Transverse colon (tissue), 4 donors: ENCODE measurements around the gene AMMECR1. TPM values are rescaled to one million over a fixed set of nuclear protein-coding genes. Genes with fewer than 3 reads are reported as not detected.

Experiments used
- DNase-seq: peaks from one replicate; pipeline ENCODE4 v3.0.0-alpha.2; 2019
- H3K27ac ChIP-seq, 4 donors: fragments of 200-600 bp; sonication (generic); 2 replicates each; pipeline ENCODE4 v1.5.1; 2016 to 2018; ENCODE audit warnings: inconsistent platforms in 4 of 4
- H3K27me3 ChIP-seq: fragments of 200-600 bp; sonication (generic); 2 replicates; pipeline ENCODE4 v1.5.1; 2017; ENCODE audit warnings: inconsistent platforms
- H3K36me3 ChIP-seq, 4 donors: fragments of 200-600 bp; sonication (generic); 2 replicates each; pipeline ENCODE4 v1.5.1; 2017 to 2019; ENCODE audit warnings: inconsistent platforms in 4 of 4
- H3K4me1 ChIP-seq, 4 donors: fragments of 200-600 bp; sonication (generic); 2 replicates each; pipeline ENCODE4 v1.5.1; 2017 to 2020; ENCODE audit warnings: inconsistent platforms in 4 of 4
- H3K4me3 ChIP-seq, 4 donors: fragments of 200-600 bp; sonication (generic); 1 replicate in 1 of 4; 2 replicates in 3 of 4; pipeline versions ENCODE4 v1.5.1 to v1.6.1; 2017 to 2019; ENCODE audit warnings: inconsistent platforms in 4 of 4
- H3K9me3 ChIP-seq, 2 donors: fragments of 200-600 bp; sonication (generic); 2 replicates each; pipeline ENCODE4 v1.5.1; 2017 to 2019; ENCODE audit warnings: inconsistent platforms in 2 of 2
- EP300 ChIP-seq: sonication (generic); formaldehyde crosslinking; IDR thresholded peaks from one replicate; pipeline ENCODE4 v1.6.1; 2017; ENCODE audit warnings: antibody characterized with exemption, low read depth
- POLR2A ChIP-seq: fragments of 450-650 bp; IDR thresholded peaks from one replicate; pipeline ENCODE4 v1.6.1; 2016; ENCODE audit warnings: antibody characterized with exemption, mild to moderate bottlenecking, moderate library complexity
- POLR2AphosphoS5 ChIP-seq, 3 donors: sonication (generic); formaldehyde crosslinking; IDR thresholded peaks; one replicate each; pipeline ENCODE4 v1.6.1; 2016; ENCODE audit warnings: antibody characterized with exemption in 3 of 3
- WGBS, 2 donors: methylation state at CpG; one replicate each; pipeline ENCODE4 v1.1.5; 2018; ENCODE audit warnings: low coverage in 1 of 2; 5-methylcytosine and 5-hydroxymethylcytosine counted together
- in situ Hi-C, 4 donors: fragments of 200-750 bp; cut with MboI; loops; one replicate each; pipeline versions ENCODE4 v1.15.0 to v1.15.1; 2017; ENCODE audit warnings: low sequenced_read_pairs in 3 of 4, low pct_ligation_motif_present in 1 of 4, low pct_unique_long_range_greater_than_20kb in 1 of 4
- intact Hi-C: fragments of 100-400 bp; cut with DNase I; formaldehyde crosslinking; loops from one replicate; pipeline ENCODE4 v1.15.1; 2023; ENCODE audit warnings: low total_unique reads
- total RNA-seq, 4 donors: library from RNA; depleted of rRNA; stranded (reverse); fragments of >200 nt; gene quantifications; one replicate each; pipeline ENCODE4 v1.1.0, GENCODE V29; 2016
- TF ChIP-seq, protein P1 (sequence below), 5 experiments: fragments of 200-600 bp in 3 of 5; fragments of 450-650 bp in 2 of 5; sonication (generic) in 3 of 5; IDR thresholded peaks; 1 replicate in 2 of 5; 2 replicates in 3 of 5; pipeline ENCODE4 v1.5.1; 2016 to 2017; ENCODE audit warnings: antibody characterized with exemption in 5 of 5, inconsistent platforms in 3 of 5, mild to moderate bottlenecking in 2 of 5, moderate library complexity in 1 of 5

Gene AMMECR1
- total RNA-seq, 4 donors from 2014 or later, result 2.6 to 15.3 (median 8.6) TPM

GRCh38 chrX:110210417-110211139, 107.3 kb downstream of the AMMECR1 start:
- TF ChIP-seq POLR2AphosphoS5 (IDR thresholded peaks at IDR 0.05) (no peak), EP300 (no peak), POLR2A (no peak)
- TF ChIP-seq, protein P1, sequence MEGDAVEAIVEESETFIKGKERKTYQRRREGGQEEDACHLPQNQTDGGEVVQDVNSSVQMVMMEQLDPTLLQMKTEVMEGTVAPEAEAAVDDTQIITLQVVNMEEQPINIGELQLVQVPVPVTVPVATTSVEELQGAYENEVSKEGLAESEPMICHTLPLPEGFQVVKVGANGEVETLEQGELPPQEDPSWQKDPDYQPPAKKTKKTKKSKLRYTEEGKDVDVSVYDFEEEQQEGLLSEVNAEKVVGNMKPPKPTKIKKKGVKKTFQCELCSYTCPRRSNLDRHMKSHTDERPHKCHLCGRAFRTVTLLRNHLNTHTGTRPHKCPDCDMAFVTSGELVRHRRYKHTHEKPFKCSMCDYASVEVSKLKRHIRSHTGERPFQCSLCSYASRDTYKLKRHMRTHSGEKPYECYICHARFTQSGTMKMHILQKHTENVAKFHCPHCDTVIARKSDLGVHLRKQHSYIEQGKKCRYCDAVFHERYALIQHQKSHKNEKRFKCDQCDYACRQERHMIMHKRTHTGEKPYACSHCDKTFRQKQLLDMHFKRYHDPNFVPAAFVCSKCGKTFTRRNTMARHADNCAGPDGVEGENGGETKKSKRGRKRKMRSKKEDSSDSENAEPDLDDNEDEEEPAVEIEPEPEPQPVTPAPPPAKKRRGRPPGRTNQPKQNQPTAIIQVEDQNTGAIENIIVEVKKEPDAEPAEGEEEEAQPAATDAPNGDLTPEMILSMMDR (IDR thresholded peaks at IDR 0.05), result no peak
- Histone ChIP-seq H3K9me3 (no peaks in the 10 kb centered on the region), H3K27ac (no peak overlapping the region), H3K27me3 (no peaks in the 10 kb centered on the region), H3K4me3 (no peak overlapping the region), H3K4me1 (peaks cover 0 to 2% (median 0%) of the 10 kb centered on the region in 4 donors), H3K36me3 (no peaks in the 10 kb centered on the region)
- in situ Hi-C loops, result no loop called here
- intact Hi-C loops, result no loop called here
- DNase-seq, result no peak
- 52% methylated on average over 5 of the region's 5 CpGs; no CpG with 5 or more reads in 1 of the 2 donors for WGBS, 2 donors

- no peak for TF ChIP-seq EP300
- TF ChIP-seq POLR2A, result no peak
- TF ChIP-seq, protein P1 (IDR thresholded peaks at IDR 0.05), result no peak
- TF ChIP-seq POLR2AphosphoS5 (IDR thresholded peaks at IDR 0.05), result no peak
- Histone ChIP-seq H3K36me3 (no peaks in the 10 kb centered on the region), H3K27ac (no peak overlapping the region), H3K27me3 (no peaks in the 10 kb centered on the region), H3K9me3 (no peaks in the 10 kb centered on the region), H3K4me3 (no peak overlapping the region), H3K4me1 (no peaks in the 10 kb centered on the region)
- 70 to 100% methylated on average over 2 of the region's 2 CpGs for WGBS, 2 donors
- no peak for DNase-seq
- in situ Hi-C loops, result no loop called here
- intact Hi-C loops, result no loop called here
These were observed 109.8 kb downstream of the AMMECR1 start for GRCh38 chrX:110208092-110208491.

GRCh38 chrX:110204986-110205385, 112.9 kb downstream of the AMMECR1 start:
- DNase-seq, result no peak
- in situ Hi-C loops, result no loop called here
- H3K36me3 ChIP-seq, result no peaks in the 10 kb centered on the region
- no peaks in the 10 kb centered on the region for H3K4me1 ChIP-seq
- TF ChIP-seq POLR2AphosphoS5 (IDR thresholded peaks at IDR 0.05), result no peak
- TF ChIP-seq POLR2A, result no peak
- TF ChIP-seq, protein P1 (IDR thresholded peaks at IDR 0.05), result no peak
- no peak for TF ChIP-seq EP300
- intact Hi-C loops, result no loop called here
- H3K27ac ChIP-seq, result no peak overlapping the region
- H3K9me3 ChIP-seq, result no peaks in the 10 kb centered on the region
- H3K4me3 ChIP-seq, result no peak overlapping the region
- H3K27me3 ChIP-seq, result no peaks in the 10 kb centered on the region

DNA sequence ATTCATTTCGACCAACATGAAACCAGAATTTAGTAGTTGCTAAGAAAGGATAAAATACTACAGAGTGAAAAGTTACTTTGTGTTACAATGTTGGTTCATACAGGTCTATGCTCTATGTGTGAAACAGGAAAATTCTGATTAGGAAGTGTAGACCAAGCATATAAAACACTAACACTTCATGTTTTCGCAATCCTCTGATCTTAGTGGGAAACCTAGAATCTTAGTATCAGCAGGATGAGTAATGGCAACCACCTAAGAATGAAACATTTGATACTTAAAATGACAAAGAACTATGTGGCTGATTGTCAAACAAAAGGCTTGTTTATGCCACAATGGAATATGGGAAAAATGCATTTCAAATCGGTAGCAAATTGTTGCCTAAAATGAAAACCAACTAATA, 116.1 kb downstream of the AMMECR1 start:
- no peak for DNase-seq
- intact Hi-C loops, result no loop called here
- no peak overlapping the region for H3K4me3 ChIP-seq
- in situ Hi-C loops, result no loop called here
- H3K27ac ChIP-seq, result no peak overlapping the region
- no peaks in the 10 kb centered on the region for H3K9me3 ChIP-seq
- WGBS, 2 donors, result 80 to 100% methylated on average over 2 to 3 of the region's 3 CpGs
- no peaks in the 10 kb centered on the region for H3K27me3 ChIP-seq
- TF ChIP-seq POLR2A (no peak), EP300 (no peak), POLR2AphosphoS5 (IDR thresholded peaks at IDR 0.05) (no peak)
- TF ChIP-seq, protein P1 (IDR thresholded peaks at IDR 0.05), result no peak
- no peaks in the 10 kb centered on the region for H3K4me1 ChIP-seq
- H3K36me3 ChIP-seq, result no peaks in the 10 kb centered on the region
